ENCODE measurements around the gene SHC4.
"Not testable (repeated sequence)": the region's sequence is repeated elsewhere in the genome, so short reads cannot be mapped to it uniquely, and the experiment has no call there.

The SHC4 gene

DNA sequence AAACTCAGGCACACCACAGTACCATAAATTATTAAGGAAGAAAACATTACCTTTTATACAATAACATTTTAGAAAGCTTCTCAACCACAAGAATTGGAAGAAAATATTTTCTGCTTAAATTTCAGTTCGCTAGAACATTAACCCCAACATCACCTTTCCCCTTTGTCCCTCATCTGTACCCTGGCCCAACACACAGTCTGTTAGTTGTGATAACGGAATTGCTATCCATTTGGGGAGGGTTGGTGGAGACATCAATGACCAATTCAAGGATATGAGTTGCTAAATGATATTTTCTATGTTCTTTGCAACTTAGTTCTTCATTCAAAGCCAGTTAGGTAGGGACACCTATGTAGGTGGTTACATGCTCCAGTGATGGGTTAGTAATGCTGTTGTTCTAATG lies 80.0 kb downstream of the SHC4 start:
- no peak for DNase-seq (ENCODE audit: low spot score)

DNA sequence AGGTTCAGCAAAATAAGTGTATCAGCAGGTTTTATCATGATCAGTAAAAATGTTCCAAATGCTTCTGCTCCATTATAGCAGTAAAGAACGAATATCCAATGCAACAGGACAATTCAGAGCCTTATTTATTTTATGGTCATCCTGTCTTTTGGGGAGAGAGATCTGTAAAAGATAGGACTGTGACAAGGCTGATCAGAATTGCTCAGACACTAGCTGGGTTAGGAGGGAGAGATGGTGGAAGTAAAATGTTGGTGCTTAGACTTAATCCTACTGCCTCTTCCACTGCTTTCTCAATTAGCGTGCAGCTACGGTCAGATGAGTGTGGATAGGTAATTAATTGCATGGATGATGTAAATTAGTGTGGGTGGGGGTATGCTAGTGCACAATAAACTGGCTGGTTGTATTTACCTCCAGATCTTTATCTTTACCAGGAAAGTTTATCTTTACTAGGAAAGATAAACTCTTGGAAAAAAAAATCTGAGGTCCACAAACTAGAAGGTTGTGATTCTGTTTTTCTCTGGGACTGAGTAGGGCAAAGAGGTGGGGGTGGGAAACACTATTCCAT lies 83.6 kb downstream of the SHC4 start:
- DNase-seq (ENCODE audit: low spot score): no peak

DNA sequence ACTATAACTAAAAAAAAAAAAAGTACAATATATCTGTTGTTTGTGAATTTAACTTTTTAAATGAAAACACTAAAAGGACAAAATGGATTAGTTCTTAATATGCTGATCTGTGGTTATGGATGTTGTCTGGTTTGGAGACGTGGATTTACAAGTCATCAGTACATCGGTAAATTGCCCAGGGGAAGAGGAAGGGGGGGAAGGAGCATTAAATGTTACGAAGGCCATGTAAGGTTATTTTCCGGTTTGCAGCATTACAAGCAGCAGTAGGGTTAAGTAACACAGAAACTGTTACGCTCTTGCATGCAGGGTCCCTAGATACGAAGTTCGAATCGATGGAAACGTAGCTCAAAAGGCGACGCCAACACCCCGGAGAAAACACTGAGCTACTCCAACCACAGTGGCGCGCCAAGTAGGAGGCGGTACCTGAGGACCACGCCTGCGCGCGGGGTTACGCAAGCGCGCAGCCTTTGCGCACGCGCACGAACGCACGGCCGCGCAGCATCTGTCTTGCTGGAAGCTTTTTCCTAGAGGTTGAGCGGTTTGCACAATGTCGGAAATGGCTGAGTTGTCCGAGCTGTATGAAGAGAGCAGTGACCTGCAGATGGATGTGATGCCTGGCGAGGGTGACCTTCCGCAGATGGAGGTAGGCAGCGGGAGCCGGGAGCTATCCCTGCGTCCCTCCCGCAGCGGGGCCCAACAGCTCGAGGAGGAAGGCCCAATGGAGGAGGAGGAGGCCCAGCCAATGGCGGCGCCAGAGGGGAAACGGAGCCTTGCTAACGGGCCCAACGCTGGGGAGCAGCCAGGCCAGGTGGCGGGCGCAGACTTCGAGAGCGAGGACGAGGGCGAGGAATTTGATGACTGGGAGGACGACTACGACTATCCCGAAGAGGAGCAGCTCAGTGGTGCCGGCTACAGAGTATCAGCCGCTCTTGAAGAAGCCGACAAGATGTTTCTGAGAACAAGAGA lies 85.8 kb downstream of the SHC4 start, which contains the start of gene EID1:
Gene EID1 (plus strand): TSS at position 505 of the 966 bp plus-strand sequence. CDS start 43 bp downstream, at position 548.
- peak; percentile 96 for DNase-seq (ENCODE audit: low spot score)

DNA sequence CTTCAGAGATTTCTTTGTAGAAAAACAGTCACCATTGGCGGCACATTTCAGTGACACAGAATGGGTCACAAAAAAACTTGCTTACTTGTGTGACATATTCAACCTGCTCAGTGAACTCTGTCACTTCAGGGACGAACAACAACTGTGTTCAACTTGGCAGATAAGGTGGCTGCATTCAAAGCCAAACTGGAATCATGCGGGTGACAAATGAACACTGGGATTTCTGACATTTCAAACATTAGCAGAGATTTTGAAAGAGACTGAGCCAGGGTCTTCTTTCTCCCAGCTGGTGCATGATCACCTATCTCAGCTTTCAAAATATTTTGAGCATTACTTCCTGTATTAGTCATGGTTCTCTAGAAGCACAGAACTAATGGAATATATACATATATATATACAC lies 87.7 kb downstream of the SHC4 start:
- no peak for DNase-seq (ENCODE audit: low spot score)

DNA sequence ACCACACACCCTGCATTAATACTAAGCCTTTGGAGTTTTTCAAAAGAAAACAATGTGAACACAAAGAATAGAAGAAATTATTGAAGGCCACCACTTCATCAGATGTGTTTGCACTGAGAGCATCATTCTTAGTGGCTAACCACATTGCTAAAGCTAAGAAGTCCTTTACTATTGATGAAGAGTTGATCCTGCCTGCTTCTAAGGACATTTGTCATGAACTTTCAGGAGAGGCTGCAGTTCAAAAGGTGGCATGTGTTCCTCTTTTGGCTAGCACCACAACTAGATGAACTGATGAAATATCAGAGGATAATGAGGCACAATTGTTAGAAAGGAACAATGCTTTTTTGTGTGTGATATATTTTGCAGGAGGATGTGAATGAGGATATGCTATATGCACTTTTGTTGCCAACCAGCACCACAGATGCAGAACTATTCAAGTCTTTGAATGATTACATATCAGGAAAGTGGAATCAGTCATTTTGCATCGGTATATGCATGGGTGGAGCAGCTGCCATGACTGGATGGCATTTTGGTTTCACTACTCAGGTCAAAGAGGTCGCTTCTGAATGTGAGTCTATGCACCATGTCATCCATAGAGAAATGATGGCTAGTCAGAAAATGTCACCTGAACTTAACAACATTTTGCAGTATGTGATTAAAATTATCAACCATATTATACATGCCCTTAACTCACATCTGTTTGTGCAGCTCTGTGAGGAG lies 88.3 kb downstream of the SHC4 start:
- DNase-seq (ENCODE audit: low spot score): no peak

DNA sequence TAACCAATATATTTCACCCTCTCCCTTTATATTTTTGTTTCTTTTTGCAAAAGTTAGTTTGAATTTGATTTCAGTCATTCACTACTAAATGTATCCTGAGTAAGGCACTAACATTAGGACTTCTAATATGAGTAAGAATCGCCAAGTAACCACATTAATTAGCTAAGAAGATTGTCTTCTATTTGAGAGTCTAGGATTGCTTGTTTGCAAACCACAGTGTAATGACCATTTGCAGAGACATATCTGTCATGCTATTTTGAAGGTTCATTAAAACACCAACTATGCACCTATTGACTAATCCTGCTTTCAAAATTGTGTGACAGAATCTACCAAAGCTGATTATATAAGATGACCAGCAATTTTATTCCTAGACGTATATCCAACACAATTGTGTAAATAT lies 91.1 kb downstream of the SHC4 start:
- no peak for DNase-seq (ENCODE audit: low spot score)

DNA sequence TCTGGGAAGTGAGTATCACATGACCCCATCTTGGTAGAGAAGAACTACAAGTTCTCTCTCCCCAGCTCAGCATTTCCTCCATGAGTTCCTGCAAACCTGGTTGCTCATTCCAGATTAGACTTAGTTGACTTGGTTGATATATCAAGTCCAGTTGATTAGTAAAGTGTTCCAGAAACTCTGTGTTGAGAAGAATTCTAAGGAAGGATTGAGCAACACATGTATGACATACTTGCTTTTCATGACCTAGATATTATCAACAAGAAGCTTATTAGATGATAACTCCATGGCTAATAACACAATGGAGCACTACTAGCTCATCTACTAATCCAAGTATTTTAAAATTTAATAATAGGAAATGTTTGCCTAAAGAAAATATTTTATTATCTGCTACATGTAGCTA lies 92.2 kb downstream of the SHC4 start:
- DNase-seq (ENCODE audit: low spot score): no peak

DNA sequence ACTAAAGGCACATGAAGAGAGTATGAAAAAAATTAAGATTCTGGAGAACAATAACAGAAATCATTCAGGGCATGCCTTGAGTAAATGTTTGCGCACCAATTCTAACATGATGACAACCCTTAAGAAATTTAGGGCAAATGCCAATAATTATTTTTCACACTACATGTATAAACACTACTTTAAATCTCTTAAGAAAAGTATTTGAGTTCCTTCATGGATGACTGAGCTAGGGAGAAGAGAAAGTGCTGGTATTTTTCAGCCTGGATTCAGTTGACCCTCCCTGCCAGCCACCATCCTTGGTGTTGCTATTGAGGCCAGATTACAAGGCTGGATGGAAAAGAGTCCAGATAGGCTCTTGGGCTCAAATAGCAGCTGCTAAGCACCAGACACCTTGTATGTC lies 93.8 kb downstream of the SHC4 start:
- no peak for DNase-seq (ENCODE audit: low spot score)

DNA sequence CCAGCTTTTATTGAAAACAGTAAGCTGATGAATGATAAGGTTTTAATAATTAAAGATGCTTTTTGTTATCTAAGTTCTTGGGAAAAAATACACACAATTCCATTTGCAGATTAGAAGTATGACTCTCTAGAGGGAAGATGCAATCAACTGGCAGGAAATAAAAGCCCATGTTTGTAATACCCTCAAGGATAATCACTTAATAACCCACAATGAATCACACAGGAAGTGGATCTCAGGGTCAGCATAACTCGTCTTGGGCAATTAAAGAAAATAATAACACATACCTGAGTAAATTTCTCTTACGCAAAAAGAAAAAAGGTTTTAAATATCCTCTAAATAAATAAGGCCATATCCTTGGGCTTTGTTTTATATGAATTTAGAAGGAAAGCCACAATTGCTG lies 95.2 kb downstream of the SHC4 start:
- DNase-seq (ENCODE audit: low spot score): no peak

DNA sequence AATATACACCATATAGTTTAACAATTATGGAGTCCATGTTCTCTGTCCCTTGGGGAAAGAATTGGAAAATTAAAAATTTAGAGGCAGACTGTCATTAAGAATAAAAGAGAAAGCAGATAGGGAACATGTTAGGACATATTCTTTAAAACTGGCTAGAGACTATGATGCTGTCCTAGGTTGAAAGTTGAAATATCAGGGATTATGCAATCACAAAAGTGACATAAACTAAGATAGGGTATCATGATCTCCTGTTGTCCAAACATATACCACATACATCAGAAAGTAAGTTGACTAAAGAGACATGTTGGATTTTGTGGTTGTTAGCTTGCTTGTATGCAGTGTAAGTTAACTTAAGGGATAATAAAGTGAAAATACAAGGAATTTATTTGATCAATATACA lies 95.7 kb downstream of the SHC4 start:
- DNase-seq (ENCODE audit: low spot score): no peak

DNA sequence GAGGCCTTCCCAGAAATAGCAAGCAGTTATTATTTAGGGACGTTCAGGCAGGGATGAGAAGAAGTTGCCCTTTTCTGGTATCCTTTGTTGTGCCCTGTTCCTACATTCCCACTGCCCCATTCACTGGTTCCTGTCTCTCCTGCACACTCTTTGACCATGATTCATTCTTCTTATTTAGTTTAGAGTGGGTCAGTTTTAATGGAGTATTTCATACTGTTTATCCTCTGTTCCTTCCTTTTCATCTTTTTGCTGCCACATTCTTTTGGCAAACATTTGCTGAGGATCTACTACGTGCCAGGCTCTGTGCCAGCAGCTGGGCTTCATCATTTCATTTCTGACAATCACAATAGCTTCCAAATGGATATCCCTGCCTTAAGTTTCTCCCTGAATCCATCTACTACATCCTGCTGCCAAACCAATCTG lies 97.6 kb downstream of the SHC4 start:
- no peak for DNase-seq (ENCODE audit: low spot score)

DNA sequence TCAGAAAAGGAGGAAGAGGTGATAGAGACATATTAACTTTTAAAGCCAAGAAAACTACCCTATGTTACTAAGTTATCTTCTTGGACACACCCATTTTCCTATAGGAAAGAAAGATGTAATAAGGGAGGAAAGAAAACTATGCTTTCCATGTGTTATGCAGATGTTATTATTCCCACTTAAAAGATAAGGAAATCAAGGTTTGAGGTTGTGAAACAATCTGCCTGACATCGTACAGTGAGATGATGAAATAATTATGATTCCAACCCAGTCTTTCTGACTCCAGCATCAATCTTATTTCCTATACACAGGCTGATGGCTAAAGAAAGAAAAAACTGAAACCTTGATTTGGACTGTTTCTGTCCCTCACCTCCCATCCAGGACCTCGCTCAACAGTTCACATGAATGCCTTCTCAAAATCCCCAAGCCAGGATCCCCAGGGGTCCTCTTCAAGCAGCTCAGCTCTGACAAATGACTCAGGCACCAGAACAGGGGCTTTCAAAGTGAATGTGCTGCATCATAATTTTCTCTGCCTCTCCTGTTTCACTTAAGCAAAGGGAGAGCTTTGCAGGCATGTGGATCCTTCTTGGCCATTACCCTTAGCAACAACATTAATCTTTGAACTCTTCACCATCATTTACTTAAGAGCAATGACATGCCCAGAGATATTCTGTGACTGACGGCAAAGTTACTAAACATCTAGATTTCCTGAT lies 98.2 kb downstream of the SHC4 start:
- DNase-seq (ENCODE audit: low spot score): no peak

DNA sequence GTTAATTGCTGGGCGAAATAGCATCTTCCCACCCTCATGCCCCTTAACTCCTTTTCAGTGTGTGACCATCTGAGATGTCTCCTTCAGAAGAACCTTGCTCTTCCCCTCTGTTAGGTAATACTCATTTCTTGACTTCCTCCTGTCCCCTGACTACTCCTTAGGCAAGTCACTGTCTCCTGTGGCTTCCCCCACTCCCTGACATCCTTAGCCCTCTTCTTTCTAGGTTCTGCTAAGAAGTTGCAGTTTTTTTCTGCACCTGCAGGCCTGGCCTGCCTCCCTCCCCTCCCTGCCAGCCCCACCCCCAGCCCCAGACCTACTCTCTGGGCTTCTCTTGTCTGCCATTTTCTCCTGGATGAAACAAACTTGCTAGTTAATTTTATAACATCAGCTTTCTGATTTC lies 101.0 kb downstream of the SHC4 start:
- no peak for DNase-seq (ENCODE audit: low spot score)

DNA sequence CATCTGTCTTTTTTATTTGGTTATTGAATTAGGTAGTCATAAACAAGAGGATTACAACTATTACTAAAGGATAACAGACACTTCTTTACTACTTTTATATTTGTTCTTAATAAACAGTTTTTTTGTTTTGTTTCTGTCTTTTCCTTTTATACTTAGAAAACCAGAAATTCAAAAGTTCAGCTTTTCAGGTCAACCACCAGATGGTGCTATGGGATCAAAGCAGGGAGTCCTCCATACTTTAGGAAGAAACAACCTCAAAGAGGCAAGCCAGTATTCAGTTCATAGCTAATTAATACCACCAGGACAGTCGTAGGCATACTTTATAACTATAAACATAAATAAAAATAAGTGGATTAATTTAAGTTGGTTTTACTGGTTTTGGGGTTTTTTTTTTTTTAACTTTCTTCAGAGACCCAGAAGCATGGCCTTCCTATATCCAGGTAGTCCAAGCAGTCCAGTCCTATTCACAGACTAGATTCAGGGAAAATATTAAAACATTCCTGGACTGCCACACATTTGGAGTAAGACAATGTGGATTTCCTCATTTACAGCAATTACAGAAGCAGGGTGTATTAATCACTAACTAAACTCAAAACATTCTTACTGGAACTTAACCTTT lies 101.8 kb downstream of the SHC4 start:
- peak; percentile 81 for DNase-seq (ENCODE audit: low spot score)

DNA sequence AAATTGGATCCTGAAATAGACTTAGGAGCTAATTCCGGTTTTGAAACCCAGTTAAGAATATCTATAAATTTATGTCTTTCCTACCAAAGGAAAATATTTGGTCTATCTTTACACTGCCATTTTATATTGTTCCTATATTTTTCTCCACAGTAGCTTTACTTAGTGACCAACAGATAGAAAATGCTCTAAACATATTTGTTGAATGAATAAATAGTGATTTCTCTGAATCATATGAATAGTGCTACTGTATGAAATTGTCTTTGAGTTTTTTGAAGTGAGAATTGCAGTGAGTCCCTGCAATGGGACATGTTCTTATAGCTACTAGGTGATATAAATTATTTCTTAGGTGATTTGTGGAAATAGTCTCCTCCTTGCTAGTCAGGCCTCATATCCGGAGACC lies 104.3 kb downstream of the SHC4 start:
- DNase-seq (ENCODE audit: low spot score): no peak

DNA sequence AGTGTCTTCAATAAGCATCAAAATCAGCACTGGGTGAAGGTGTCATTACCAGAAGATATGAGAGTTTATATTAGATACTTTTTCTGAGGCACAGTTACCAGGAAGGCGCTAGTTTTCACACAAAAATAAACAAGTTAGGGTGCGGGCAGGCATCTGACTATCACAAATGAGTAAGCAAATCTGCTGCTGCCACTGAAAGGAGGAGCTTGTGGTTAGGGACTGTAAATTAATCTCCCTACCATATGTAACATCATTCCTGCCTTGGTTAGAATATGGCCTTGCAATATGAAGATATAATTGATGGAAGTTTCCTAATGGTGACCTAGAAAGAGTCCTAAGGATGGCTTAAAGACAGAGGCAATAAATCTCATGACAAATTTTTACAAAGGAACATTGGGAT lies 105.3 kb downstream of the SHC4 start:
- DNase-seq (ENCODE audit: low spot score): no peak

DNA sequence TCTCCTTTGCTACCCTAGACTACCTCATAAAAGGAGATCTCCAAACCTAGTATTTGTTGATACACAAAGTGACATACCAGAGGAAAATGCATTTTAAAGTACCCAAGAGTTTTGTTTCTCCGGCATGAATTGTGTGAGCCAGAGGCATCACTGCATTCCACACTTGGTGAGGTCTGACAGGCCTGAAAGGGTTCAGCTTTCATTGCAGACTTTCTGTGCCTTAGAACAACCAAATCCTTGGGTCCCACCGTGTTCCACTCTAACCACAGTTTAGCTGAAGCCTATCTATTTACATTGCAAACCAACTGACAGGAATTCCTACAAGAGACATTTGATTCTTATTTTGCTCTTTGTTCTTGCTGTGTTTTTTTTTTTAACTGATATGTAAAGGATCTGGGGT lies 106.8 kb downstream of the SHC4 start:
- DNase-seq (ENCODE audit: low spot score): no peak

DNA sequence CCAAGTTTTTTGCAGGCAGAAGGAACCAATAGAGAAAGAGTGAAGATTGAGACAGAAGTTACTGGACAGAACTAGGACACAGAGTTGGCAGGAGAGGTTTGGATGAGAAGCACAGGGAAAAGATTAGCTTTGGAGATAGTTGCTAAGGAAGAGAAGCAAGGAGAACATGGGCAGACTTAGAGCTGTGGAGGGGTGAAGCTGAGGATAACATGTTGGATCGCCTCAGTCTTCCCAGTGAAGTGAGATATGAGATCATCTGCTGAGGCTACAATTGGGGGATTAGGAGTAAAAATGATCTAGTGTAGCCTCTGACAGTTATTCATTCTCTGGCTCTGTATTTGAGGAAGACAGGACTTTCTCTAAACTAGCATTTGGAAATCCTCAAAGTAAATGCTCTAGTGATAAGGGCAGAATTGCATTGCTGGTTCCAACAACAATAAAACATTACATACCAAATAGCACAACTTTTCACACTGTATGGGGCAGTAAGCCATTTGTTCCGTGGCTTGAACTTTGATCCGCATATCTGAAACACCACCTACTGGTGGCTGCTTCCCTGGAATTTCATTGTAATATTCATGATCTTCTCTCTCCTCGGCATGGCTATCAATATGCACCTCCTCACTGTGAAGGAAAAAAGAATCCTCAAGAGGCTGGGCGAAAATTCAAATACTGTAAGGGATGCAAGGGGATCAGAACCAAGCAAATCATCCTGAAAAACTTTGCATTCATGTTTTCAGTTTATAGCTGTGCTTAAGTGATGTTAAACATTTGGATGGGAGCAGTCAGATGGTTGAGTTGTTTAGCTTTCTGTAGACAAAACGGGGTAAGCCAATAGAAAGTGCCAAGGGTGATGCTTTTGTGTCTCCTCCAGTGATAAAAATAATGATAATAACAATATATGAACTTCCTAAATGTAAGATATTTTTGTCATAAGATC lies 107.9 kb downstream of the SHC4 start:
- DNase-seq (ENCODE audit: low spot score): peak; percentile 26

DNA sequence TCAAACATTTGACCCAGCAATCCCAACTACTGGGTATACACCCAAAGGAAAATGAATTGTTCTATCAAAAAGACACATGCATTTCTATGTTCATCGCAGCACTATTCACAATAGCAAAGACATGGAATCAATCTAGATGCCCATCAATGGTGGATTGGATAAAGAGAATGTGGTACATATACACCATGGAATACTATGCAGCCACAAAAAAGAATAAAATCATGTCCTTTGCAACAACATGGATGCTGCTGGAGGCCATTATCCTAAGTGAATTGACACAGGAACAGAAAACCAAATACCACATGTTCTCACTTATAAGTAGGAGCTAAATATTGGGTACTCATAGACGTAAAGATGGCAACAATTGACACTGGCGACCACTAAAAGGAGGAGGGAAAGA lies 109.3 kb downstream of the SHC4 start:
- not testable (repeated sequence) for DNase-seq (ENCODE audit: low spot score)

DNA sequence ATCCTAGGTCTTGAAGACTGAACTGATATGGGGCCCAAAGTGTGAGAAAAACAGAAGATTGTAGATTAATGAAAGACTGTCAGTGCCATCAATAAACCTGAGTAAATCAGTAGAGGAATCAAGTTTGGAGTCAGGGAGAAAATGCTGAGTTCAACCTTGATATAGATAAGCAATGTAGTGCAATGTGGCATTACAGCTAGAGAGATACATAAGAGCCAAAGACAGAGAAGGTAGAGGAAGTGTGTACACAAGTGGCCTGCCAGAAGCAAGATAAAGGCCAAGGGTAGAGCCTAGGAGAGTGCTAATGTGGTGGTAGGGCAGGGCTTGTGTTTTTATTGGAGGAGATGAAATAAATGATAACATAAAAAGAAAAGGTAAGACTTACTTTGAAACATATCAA lies 111.8 kb downstream of the SHC4 start:
- DNase-seq (ENCODE audit: low spot score): no peak

DNA sequence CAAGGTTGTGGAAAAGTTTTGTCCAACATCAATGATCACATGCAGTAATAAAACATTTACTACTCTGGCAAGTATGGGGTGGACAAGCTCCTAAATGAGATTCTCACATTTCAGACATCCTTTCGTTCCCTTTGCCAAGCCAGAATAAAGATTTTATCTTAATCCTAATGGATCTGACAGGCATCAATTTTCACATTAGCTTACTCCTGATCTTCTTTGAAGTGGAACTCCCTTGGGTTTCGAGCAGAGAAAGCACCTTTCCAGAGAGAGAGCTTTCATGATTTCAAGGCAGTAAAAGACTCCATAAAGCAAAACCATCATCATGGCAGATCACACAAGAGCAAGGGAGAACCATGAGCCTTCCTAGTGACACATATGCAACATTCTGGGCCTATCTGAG lies 113.1 kb downstream of the SHC4 start:
- no peak for DNase-seq (ENCODE audit: low spot score)

Measured in Ammon's horn (tissue), 1 donor.